Measurements from ENCODE around the gene FBXO11. TPM values are rescaled to one million over a fixed set of nuclear protein-coding genes. Genes with fewer than 3 reads are reported as not detected.

Gene FBXO11
- total RNA-seq, 2 donors from 2014 or later = 47.0 to 51.8 TPM

DNA sequence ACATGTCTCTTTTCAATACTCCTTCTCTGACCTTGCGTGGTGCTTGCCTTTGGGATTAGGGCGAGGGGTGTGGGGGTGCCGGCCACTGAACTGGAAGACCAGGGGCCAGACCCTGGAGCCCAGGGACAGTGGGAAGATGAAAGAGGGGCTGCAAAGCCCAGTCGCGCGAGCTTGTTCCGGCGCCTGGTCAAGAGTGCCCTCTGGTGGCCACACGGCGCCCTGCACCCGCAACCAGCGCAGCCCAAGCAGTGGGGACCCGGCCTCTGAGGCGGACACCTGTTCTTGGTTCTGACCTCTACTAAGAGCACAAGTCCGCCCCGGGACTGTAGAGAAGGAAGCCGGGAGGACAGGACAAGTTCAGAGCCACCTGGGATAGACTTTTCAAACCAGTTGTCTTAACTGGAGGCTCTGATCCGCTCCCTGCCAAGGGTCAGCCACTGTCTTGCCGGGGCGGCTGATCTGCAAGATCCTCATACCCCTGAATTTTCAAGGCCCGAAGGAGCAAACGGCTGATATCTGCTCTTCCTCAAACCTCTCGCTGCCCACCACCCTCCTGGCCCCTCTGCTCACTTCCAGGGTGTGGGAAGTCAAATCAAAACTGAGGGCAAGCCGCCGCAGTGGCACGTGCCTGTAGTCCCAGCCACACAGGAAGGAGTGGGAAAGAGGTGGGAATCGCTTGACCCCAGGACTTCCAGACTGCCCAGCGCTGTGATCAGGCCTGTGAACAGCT is 138.3 kb downstream of the FBXO11 start:
- intact Hi-C loops (cut with DNase I, micrococcal nuclease) = loop anchor here (5.0 to 10.0 kb wide), 3 partner anchors 331 to 433 kb away; no protein-coding TSS in a partner anchor
- peak; percentile 80 for ATAC-seq
- peak; percentile 27 to 68 for DNase-seq

GRCh38 chr2:47767497-47767844 is 138.8 kb downstream of the FBXO11 start:
- DNase-seq (no peak), ATAC-seq (no peak)
- intact Hi-C loops (cut with DNase I, micrococcal nuclease) = loop anchor here (5.0 to 10.0 kb wide), 3 partner anchors 330 to 433 kb away; no protein-coding TSS in a partner anchor

DNA sequence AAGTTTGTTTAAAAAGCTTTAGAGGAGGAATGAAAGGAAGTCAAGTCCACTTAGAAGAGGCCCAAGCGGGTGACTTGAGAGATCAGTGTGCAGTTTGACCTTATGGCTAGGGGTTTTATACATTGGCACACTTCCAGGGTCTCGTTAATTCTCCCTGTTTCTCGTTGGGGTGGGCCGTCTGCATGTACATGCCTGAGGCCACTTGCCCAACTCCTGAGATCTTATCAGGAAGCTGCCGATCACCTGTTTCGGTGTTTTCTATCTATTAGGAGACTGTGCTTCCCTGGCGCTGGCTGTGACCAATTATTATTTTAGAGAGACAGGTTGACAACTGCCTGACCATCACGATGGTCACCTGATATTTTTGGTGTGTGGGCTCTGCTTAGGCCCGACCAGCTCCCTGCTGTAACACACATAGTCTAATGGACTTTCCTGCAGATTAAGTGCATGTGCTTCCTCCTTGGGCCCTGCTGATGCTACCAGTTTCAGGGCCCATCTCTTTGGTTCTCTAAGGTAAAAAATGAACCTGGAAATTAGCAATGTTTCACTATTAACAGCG is 154.4 kb downstream of the FBXO11 start:
- DNase-seq (no peak), ATAC-seq (no peak)
- intact Hi-C loops (cut with DNase I, micrococcal nuclease) = no loop called here

GRCh38 chr2:47747878-47748277 is 158.4 kb downstream of the FBXO11 start:
- DNase-seq (no peak), ATAC-seq (no peak)
- intact Hi-C loops (cut with DNase I, micrococcal nuclease) = no loop called here

- DNase-seq (no peak), ATAC-seq (no peak)
- intact Hi-C loops (cut with DNase I, micrococcal nuclease) = no loop called here
Observed at GRCh38 chr2:47744074-47744473, 162.2 kb downstream of the FBXO11 start.

DNA sequence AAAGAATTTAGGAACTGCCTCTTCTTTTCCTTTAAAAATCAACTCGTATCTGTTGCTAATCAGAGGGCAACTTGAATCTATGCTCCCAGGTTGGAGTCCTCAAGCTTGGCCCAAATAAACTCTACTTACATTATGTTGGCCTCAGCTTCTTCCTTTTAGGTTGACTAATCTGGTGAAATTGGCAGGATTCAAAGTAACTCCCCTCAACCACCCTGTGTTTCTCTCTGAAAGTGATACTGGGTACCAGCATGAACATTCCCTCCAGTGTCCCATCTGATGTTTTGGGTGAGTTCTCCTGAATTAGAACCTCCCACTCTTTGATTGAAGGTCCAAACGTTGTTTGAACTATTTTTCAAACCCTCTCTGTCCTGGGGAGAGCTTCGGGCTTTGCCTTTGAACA is 164.7 kb downstream of the FBXO11 start:
- no peak for ATAC-seq

DNA sequence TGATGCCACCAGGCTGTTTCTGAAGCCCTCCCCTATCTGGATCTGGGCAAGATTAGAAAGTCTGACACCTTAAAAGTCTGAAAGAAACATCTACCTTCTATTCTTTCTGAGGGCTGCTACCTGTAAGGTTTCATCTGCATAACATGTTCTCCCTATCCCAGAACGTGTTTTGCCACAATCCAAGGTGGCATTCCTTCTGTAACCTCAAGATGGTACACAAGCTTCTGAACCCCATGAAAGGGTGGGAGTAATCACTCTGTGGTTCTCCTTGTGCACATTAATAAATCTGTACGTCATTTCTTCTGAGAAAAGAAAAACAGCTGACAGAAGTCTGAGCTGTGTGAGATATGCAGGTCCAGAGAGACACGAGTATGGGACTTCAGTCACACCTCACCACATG is 165.2 kb downstream of the FBXO11 start:
- ATAC-seq (no peak), DNase-seq (no peak)
- intact Hi-C loops (cut with DNase I, micrococcal nuclease) = no loop called here

More for the DNA sequence above, 164.7 kb downstream of the FBXO11 start:
- intact Hi-C loops (cut with DNase I, micrococcal nuclease) = no loop called here
- DNase-seq = no peak

Other genes starting within 250 kb of the FBXO11 start
- gene MSH6, start 123.4 kb downstream of the FBXO11 start, total RNA-seq = 10 to 100 TPM; 16.4 to 18.2 TPM